Epithelial cell of esophagus (primary cell): ENCODE measurements around the gene DNAAF8.

ENCODE experiments used
- DNase-seq: peaks from one replicate; pipeline ENCODE4 v3.0.0; 2010; ENCODE audit warnings: low read depth
- H3K4me3 ChIP-seq: 2 replicates; pipeline ENCODE4 v1.5.1; 2011; ENCODE audit warnings: mild to moderate bottlenecking, low read length, control low read depth
- CTCF ChIP-seq: IDR thresholded peaks from 2 replicates; pipeline ENCODE4 v1.5.1; 2011; ENCODE audit warnings: low read depth, mild to moderate bottlenecking, low read length, control low read depth, inconsistent platforms; ENCODE audit not compliant: insufficient read depth; ENCODE audit errors: missing control alignments

The DNAAF8 gene

GRCh38 chr16:4797805-4798252 lies 63.5 kb downstream of the DNAAF8 start:
- no peak for DNase-seq
- TF ChIP-seq CTCF, result no peak

DNA sequence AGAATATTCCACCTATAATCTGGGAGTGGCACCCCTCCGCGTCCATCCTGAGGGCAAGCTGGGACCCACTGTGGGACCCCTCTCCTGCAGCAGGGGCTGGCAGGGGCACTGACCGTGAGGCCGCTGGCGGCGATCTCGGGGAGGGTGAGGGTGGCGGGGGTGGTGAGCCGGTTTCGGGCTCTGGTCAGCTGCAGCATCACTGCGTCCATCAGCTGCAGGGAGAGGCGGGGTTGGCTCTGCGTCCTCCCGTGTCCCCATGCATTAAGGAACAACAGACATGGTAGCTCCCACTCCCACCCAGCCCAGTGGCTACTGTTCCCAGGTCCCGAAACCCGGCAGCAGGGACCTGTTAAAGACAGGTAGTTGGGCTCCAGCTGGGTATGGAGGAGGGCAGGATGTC lies 64.1 kb downstream of the DNAAF8 start:
- no peak overlapping the region for H3K4me3 ChIP-seq
- TF ChIP-seq CTCF, result no peak
- no peak for DNase-seq

More at GRCh38 chr16:4797805-4798252, 63.5 kb downstream of the DNAAF8 start:
- no peak overlapping the region for H3K4me3 ChIP-seq
